ENCODE data around the gene CIB4.

The CIB4 gene

DNA sequence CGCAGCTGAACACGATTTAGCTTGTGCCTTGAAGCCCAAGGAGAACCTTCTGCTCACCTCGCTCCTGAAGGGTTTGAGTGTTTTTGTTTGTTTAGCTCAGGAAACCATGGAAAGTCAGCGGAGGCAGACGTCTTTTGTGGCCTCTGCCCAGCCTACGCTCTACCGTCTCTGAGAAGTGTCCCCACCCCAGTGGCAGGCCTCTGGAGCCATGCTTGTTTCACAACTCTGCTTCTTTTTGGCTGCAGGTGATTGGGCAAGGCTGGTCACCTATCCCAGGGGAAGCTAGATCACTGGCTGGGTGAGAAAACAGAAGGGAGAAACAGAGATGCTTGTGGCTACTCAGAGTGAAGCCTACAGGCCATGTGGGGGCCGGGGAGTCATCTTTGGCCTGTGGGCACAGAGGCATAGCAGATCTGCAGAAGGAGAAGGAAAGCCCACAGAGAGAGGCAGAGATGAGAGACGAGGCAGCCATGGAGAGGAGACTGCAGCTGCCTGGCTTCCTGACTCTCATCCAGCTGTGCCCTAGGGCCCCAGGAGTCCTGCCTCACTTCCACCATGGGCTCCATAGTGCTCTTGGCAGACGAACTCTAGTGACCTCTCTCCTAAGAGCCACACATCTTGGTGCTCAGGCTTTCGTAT is 50.1 kb downstream of the CIB4 start:
- POLR2A ChIA-PET (ENCODE audit: low non-redundant PET) = no interaction called here
- TF ChIP-seq, protein P1, sequence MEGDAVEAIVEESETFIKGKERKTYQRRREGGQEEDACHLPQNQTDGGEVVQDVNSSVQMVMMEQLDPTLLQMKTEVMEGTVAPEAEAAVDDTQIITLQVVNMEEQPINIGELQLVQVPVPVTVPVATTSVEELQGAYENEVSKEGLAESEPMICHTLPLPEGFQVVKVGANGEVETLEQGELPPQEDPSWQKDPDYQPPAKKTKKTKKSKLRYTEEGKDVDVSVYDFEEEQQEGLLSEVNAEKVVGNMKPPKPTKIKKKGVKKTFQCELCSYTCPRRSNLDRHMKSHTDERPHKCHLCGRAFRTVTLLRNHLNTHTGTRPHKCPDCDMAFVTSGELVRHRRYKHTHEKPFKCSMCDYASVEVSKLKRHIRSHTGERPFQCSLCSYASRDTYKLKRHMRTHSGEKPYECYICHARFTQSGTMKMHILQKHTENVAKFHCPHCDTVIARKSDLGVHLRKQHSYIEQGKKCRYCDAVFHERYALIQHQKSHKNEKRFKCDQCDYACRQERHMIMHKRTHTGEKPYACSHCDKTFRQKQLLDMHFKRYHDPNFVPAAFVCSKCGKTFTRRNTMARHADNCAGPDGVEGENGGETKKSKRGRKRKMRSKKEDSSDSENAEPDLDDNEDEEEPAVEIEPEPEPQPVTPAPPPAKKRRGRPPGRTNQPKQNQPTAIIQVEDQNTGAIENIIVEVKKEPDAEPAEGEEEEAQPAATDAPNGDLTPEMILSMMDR (conservative IDR thresholded peaks at IDR 0.05; ENCODE audit: low read depth) = no peak
- H3K27ac ChIP-seq = no peak overlapping the region
- DNase-seq (ENCODE audit: low spot score) = no peak
- CTCF ChIA-PET = interaction anchor here (0.6 to 2.7 kb wide), 3 partner anchors 34 to 155 kb away, joined by 3 to 10 read pairs (median 3); no protein-coding TSS in a partner anchor

DNA sequence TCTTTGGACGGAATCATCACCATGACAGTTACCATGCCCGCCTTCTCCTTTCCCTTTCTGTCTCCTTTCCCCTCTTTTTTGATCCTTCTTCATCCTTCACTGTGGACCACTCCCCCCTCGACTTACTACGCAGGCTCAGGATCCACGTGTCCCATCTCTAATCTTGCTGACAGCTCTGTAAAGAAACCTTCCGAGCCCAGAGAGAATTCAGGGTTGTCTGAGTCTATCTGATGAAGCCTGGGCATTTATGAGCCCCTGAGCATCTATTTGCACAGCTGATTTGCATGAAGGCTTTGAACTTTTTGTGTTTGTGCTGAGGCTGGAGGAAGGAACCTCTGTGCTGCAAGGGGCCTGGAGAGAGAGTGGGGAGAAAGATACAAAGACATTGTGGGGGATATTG is 50.7 kb downstream of the CIB4 start:
- POLR2A ChIA-PET (ENCODE audit: low non-redundant PET) = no interaction called here
- H3K27ac ChIP-seq = no peak overlapping the region
- TF ChIP-seq, protein P1 (conservative IDR thresholded peaks at IDR 0.05; ENCODE audit: low read depth) = no peak
- DNase-seq (ENCODE audit: low spot score) = no peak
- CTCF ChIA-PET = interaction anchor here (0.6 to 2.7 kb wide), 3 partner anchors 33 to 156 kb away, joined by 3 to 10 read pairs (median 3); no protein-coding TSS in a partner anchor

DNA sequence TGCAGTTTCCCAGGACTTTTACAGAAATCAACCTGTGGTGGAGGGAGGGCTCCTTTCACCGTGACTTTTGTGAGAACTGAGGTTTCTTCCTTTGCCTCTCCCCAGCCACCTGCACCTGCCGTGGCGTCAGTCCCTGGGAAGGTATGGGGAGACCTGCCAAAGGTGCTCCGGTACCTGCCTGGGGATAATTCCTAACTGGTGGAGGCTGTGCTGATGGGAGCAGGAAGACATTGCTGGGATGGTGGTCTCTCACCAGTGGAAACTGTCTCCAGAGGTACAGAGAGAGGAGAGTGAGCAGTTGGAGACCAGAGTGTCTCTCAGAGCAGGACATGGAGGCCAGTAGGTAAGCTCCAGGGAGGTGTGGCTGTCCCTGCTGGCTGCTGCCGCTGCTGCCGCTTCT is 52.6 kb downstream of the CIB4 start:
- ChIA-PET POLR2A (ENCODE audit: low non-redundant PET) (no interaction called here), CTCF (interaction anchor here (2.7 kb wide), 2 partner anchors 11 to 157 kb away, joined by 8 to 10 read pairs; no protein-coding TSS in a partner anchor)
- TF ChIP-seq, protein P1 (conservative IDR thresholded peaks at IDR 0.05; ENCODE audit: low read depth) = no peak
- DNase-seq (ENCODE audit: low spot score) = no peak
- H3K27ac ChIP-seq = no peak overlapping the region

DNA sequence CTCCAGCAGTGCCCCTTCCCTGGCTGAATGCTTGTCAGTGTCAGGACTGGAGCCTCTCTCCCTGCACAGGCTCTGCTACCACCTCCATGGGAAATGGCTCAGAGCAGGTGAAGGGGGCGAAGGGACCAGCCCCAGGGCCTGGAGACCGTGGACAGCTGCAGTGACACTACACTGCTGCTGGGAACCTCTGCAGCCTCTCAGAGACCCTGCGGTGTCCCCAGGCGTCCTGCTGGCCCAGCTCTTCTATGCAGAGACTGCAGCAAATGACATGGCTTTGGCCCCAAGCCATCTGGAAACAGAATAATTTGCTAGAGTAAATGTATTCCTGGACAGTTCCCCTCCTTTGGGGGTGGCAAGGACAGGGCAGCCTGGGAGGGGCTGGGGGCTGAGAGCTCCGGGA is 53.2 kb downstream of the CIB4 start:
- no peak overlapping the region for H3K27ac ChIP-seq
- TF ChIP-seq, protein P1 (conservative IDR thresholded peaks at IDR 0.05; ENCODE audit: low read depth) = no peak
- CTCF ChIA-PET = interaction anchor here (2.7 kb wide), 1 partner anchor 10 kb away, joined by 8 read pairs; no protein-coding TSS in a partner anchor
- no peak for DNase-seq (ENCODE audit: low spot score)
- POLR2A ChIA-PET (ENCODE audit: low non-redundant PET) = no interaction called here

- POLR2A ChIA-PET (ENCODE audit: low non-redundant PET) = no interaction called here
- CTCF ChIA-PET = interaction anchor here (0.7 to 2.7 kb wide), 2 partner anchors 8 to 149 kb away, joined by 3 to 8 read pairs; no protein-coding TSS in a partner anchor
- H3K27ac ChIP-seq = no peak overlapping the region
- no peak for DNase-seq (ENCODE audit: low spot score)
- TF ChIP-seq, protein P1 (conservative IDR thresholded peaks at IDR 0.05; ENCODE audit: low read depth) = no peak
Observed at GRCh38 chr2:26585966-26586365, 55.2 kb downstream of the CIB4 start.

GRCh38 chr2:26585100-26585499 is 56.1 kb downstream of the CIB4 start:
- CTCF ChIA-PET = no interaction called here
- TF ChIP-seq, protein P1 (conservative IDR thresholded peaks at IDR 0.05; ENCODE audit: low read depth) = no peak
- POLR2A ChIA-PET (ENCODE audit: low non-redundant PET) = no interaction called here
- no peak for DNase-seq (ENCODE audit: low spot score)
- H3K27ac ChIP-seq = no peak overlapping the region
